Femur (tissue), 1 donor: ENCODE data around the gene SFSWAP.
"Not testable (repeated sequence)": the region's sequence is repeated elsewhere in the genome, so short reads cannot be mapped to it uniquely, and the experiment has no call there.

Source experiments
- DNase-seq: peaks from one replicate; pipeline ENCODE4 v3.0.0-alpha.2; 2017

SFSWAP gene

DNA sequence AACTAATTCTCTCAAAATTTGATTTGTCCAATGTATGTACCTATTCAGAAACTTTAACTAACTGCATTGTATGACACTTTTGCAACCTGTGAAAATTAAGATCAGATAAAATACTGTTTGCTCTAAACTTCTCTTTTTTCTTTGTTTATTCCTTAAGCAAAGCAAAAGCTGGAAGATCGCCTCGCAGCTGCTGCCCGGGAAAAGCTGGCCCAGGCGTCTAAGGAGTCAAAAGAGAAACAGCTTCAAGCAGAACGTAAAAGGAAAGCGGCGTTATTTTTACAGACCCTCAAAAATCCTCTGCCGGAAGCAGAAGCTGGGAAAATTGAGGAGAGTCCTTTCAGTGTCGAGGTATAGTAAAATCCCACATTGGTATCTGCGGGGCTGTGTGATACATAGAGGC, 55.1 kb downstream of the SFSWAP start:
- DNase-seq: no peak

DNA sequence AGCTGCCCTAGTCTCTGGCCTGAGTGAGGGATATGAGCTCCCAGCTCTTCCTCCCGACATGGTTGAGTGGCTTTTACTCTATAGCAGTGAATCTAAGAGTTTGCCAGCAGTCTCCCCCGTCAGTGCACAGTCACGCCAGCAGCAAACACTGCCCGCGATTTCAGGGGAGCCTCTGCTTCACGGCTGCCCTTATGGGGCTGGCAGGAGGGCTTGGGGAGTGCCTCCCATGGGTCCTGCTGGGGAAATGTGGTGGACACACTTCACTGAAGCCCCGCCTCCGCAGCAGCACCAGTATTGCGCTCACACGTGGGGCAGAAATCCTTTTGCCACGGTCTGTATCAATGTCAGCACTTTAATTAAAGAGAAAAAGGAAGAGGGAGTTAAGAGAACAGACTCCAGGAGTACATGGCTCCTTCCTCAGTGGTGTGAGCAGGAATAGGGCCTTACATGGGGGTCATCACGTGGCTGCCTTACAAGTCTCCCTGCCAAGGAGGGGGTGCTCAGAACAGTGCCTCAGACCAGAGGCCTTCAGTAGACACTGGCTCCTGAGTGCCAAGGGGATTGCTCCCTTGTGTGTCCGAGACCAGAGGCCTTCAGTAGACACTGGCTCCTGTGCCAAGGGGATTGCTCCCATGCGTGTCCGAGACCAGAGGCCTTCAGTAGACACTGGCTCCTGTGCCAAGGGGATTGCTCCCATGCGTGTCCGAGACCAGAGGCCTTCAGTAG, 55.7 kb downstream of the SFSWAP start:
- DNase-seq: no peak

DNA sequence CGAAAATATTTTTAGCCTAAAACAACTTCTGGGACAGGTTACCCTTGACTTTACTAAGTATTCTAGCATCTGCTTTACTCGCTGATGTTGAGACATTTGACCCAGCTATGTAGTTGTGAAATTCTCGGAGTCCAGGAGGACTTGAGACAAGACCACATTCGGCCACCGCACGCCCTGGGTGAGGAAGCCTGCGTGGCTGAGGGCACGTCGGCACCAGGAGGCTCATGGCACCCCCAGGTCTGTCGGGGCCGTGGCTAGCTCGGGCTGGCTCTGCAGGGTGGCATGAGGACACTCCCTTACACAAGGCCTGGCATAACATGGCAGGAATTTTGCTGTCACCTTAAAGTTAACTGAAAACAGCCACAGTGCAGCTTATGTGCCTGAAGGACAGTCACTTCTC, 59.2 kb downstream of the SFSWAP start:
- no peak for DNase-seq

DNA sequence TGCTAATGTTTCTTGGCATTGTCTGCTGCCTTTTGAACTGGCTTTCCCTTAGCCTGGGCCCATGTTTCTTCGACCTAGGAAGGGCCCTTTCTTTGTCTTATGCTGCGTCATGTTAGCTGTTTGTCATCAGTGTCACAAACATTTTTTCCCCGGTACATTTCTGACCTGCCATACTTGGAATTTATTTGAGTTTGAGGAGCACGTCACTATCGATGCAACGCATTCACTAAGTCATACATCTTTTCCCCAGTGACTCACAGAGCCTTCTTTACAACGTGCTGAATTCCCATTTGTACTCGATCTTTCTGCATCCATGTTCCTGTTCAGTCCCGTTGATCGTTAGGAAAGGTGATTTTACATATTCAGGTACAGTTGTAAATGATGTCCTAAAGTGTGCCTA, 61.1 kb downstream of the SFSWAP start:
- DNase-seq: no peak

DNA sequence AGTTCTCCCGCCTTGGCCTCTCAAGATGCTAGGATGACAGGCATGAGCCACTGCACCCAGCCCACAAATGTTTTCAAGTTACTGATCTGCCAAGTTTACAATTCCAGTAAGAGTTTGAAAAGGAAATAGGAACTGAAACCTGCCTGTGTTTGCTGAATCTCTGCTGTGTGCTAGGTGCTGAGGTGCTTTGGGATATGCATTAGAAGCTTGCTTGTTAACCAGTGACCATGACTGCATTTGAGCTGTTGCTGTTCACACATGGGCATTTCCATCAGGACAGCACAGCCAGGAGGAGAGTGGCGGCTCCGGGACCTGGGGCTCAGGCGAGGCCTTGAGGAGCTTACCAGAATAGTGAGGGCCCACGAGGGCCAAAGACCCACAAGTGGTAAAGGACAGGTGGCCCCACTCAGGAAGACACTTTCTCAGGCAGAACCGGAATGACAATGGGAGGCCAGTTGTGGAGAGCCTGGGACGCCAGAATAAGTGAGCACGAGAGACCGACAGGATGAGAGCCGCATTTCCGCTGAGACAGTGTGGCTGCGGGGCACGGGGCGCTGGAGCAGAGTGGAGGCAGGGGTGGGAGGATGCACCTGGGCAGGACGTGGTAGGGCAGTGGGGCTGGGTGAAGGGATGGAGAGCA, 62.8 kb downstream of the SFSWAP start:
- DNase-seq: no peak

DNA sequence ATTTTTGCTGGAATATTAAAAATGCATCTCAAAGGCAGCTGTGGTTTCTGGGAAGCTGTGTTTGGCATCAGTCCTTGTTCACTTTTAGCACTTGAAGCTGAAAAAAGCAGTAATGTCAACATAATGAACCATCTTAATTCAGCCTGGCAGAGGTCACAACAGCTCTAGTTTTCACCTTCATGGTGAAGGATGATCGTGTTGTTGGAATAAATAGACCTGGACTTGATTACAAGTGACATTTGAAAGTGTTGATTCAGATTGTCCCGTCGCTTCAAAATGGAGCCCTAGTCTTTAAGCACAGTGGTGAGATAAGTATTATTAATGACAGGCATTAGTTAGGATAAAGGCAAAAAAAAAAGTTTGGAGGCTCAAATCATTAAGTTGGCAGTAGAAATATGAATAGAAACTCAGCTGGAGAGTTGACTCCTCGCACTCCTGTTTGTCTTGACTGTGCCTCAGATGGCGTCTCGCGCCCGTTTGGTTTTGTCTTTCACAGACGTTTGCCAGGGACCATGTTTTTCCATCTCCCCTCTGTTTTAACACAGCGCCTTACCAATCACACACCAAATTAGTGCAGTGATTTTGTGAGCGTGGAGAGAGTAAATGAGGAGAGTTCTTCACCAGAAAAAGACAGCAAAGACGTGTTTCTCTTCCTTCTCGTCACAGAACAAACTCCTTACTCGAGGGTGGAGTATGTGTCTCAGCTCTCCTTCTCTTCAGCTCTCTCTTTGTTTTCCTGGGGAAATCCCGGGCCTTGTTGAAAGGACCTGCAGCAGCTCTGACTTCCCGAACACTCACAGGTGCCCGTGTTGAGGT, 63.9 kb downstream of the SFSWAP start:
- no peak for DNase-seq

DNA sequence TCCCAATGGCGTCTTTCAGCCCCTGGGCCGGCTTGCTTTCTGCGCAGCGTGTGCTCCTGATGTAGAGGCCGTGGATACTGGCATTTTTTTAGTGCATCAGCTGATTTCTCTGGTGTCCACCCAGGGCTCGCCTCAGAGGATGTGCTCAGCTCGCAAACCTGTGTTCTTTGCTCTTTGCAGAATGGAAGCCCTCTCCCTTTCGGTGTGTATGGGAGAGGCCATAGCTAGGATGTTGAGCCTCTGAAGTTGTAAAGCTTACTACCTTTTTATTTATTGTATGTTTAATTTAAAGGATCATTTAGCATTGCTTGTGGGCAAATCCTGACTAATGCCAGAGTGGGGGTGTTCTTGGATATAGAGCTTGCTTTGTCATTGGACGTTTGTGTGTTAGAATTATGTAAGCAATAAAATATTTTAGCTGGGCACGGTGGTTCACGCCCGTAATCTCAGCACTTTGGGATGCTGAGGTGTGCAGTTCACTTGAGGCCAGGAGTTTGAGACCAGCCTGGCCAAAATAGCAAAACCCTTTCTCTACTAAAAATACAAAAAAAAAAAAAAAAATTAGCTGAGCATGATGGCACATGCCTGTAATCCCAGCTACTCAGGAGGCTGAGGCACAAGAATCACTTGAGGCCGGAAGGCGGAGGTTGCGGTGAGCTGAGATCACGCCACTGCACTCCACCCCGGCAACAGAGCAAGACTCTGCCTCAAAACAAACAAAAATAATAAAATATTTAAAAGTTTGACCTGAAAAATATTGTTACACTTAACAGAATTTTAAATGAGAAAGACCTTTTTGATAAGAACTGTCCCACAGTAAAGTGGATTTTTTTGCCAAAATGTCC, 64.7 kb downstream of the SFSWAP start:
- no peak for DNase-seq

DNA sequence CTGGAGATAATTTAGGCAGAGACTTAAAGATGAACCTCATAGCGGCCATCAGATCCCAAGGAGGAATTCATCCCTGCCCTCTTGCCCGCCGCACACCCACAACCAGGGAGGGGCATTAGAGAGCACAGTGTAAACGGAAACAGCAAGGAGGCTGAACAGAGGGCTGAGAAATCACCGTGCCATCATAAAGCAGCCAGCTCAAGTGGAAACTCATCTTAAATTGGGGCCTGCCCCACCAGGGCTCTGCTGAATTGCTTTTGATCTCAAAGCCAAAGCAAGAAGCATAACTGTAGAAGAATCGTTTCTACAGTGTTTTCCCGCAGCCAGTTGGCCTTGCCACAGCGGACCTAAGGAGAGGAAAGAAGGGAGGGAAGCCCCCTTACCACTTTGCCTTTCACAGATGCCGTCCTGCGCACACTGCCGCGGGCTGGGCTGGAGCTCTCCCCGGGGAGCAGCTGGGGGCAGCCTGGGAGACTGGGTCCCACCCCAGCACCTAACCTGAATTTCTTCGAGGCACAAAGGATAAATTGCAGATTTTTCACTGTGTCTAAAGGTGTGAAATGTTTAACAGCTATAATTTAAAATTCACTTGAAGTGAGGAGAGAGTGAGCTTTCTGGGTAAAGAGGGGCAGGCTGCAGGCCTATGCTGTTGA, 65.5 kb downstream of the SFSWAP start:
- DNase-seq: no peak

DNA sequence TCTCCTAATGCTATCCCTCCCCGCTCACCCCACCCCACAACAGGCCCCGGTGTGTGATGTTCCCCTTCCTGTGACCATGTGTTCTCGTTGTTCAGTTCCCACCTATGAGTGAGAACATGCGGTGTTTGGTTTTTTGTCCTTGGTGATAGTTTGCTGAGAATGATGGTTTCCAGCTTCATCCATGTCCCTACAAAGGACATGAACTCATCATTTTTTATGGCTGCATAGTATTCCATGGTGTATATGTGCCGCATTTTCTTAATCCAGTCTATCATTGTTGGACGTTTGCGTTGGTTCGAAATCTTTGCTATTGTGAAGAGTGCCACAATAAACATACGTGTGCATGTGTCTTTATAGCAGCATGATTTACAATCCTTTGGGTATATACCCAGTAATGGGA, 66.4 kb downstream of the SFSWAP start:
- not testable (repeated sequence) for DNase-seq

DNA sequence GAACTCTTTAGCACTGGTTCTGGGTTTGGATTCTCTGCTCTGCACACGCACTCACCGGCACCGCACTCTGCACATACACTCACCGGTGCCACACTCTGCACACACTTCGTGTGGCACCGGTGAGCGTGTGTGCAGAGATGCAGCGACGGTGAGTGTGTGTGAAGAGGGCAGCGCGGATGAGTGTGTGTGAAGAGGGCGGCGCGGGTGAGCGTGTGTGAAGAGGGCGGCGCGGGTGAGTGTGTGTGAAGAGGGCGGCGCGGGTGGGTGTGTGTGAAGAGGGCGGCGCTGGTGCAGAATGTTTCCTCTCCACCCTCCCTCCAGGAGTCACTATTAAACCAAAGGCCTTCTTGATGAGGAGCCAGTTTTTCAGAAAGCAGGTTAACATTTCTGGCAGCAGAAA, 68.1 kb downstream of the SFSWAP start:
- DNase-seq: no peak

DNA sequence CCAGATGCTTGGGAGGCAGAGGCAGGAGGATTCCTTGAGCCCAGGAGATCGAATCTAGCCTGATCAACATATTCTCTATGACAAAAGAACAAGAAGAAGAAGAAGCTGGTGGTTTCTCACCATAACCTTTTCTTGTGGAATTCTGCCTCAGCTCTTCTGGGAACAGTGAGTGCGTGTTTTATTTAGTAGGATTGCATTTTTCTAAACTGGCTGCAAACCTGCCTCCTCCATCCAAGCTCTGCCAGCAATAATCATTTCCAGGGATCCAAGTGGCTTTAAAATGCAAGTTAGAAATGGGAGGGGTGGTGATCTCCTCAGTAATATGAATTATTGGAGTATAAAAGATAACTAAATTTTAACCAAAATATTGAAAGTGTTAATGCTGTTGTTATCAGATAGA, 71.2 kb downstream of the SFSWAP start:
- no peak for DNase-seq

DNA sequence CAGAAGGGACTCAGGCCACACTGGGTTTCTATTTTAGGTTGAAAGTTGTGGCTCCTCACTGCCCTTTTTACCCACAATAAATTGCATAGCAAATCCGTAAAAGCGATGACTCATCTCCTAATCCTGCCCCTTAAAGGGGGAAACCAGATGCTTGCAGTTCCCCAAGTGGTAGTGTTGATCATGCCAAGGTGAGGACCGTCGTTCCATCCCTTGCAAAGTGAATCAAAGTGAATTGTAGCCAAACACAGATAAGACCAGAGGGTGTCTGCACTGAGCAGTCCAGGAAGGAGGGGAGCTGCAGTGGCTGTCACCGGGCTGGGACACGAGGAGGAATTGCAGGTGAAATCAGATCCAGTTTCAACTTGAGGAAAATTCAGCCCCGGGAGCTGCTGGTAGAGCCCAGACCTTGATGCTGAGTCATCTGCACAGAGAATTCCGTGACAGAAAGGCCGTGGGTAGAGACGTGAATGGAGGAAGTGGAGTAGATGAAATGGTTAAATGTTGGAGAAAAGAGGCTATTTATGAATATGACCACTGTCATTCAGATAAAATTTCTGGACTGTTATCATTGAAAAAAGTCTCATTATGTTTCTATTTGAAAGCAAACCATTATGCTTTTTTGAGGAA, 73.1 kb downstream of the SFSWAP start:
- no peak for DNase-seq

DNA sequence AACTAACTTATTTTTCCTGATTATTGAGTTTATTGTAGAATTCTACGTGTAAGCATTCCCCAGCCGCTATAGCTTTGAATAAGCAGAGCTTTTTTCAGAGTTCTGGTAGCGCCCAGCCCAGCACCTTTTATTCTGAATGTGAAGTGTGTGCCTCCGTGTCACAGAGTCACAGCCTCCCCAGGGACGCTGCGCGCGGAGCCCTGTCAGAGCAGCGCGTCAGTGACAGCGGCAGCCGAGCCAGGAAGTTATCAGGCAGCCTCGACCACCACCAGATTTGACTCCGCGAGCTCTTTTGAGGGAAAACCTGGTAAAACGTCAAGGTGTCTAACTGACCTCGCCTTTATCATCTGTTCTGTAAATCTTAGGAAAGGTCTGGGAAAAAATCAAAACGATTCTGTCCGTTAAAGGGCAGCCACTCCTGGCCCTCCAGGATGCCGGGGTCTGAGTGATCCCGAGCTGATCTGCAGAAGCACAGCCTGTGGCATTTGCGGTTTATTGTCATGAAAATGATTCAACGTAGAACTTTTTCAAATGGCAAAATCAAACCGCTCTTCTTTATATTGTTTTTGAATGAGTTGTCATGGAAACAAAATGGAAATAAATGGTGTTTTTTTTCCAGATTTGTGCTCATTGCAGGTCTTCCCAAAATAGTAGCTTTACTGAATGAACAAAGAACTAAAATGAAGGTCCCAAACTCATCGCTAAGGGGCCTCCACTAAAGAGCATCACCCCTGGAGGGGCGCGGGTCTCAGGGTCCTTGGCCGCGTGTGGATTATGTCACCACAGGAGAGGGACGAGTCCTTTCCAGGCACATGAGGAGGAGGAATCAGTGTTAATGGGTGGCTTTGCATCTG, 74.2 kb downstream of the SFSWAP start:
- DNase-seq: no peak

DNA sequence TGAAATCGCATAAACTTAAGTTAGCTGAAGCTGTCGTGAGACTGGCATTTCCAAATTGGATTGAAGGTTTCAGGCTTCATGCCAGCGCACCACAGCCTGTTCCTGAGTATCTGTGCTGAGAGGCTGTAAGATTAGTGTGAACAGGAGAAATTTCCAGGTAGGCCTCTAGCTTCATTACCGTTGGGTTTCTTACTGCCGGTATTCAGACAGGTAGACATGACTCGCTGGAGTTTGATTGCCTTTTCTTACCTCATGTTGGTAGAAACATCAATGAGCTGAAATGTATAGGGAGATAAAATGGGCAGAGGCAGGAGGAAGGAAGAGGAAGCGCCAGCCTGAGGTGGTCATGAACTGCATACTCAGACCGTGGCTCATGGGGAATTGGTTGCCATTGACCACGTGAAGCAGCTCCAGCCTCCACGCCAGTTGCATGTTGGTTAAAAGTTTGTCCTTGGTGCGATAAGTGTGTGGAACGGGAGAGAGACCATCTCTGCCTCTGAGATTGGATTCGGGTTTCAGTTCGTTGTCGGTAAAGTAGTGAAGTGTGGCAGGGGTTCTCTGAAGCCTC, 75.0 kb downstream of the SFSWAP start:
- no peak for DNase-seq

DNA sequence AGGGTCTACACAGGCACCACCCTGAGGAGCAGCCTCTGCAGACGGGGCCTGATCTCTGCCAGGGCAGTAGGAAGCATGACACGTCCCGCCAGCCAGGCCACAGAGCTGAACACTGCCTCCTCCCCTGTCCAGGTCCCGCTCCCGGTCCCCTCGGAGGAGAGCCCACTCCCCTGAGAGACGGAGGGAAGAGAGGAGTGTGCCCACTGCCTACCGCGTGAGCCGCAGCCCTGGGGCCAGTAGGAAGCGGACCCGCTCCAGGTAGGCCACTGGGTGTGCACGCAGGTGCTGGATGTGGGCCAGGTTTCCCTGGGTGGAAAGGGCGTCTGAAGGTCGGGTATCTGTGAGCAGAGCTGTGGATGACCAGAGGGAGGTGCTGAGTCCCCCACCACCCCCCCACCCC, 75.4 kb downstream of the SFSWAP start:
- DNase-seq: no peak

DNA sequence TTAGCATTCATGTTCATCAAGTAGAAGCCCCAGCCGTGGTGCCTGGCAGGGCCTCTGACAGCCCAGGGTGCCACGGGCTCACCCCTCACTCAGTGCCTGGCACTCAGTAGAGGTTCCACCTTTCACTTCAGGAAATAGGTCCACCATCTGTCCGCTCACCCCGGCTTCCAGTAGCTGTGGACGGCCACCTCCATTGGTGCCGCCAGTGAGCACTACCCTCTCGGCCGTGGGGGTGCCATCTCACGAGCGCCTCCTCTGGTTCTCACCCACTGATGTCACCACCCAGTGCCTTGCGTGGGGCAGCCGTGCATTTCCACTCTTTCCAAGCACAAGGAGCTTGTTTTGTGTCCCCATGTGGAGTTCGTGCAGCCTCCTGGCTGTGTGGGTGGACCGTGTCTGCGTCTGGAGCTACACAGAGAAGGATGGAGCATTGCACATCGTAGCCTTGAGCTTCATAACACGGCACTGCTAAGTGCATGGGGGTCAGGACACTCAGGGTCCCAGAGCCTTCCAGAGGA, 76.3 kb downstream of the SFSWAP start:
- no peak for DNase-seq

DNA sequence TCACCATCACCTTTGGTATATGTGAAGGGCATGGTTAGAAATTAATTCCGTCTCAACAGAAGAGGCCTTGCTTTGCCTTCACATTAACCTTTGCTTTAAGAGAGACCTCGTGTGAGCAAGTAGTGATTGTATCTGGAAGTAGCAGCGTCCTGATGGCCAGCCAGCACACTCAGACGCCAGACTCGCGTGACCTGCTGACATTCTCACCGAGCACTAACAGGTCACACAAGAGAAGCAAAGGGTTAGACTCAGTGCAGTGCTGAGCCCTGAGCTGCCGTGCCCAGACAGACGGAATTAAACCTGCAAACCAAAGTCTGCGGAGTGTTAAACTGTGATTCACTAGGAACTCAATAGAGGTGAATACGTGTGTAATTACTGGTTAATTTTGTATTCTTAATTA, 77.2 kb downstream of the SFSWAP start:
- DNase-seq: no peak

DNA sequence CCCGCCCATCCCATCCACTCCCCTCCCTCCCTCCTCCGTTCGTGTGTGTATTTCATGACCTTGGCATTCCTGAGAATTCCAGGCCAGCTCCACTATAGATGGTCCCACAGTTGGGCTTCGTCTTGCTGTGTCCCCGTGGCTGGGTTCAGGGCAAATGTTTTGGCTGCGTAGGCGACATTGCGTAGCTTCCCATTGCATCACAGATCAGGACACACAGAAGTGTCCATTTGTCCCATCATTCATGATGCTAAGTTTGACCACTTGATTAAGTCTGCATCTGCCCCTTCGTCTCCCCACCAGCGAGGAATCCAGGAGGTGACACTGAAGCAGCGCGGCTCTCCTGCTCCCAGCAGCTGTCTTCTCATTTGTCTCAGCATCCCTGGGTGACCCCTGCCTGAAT, 78.7 kb downstream of the SFSWAP start:
- DNase-seq: no peak

DNA sequence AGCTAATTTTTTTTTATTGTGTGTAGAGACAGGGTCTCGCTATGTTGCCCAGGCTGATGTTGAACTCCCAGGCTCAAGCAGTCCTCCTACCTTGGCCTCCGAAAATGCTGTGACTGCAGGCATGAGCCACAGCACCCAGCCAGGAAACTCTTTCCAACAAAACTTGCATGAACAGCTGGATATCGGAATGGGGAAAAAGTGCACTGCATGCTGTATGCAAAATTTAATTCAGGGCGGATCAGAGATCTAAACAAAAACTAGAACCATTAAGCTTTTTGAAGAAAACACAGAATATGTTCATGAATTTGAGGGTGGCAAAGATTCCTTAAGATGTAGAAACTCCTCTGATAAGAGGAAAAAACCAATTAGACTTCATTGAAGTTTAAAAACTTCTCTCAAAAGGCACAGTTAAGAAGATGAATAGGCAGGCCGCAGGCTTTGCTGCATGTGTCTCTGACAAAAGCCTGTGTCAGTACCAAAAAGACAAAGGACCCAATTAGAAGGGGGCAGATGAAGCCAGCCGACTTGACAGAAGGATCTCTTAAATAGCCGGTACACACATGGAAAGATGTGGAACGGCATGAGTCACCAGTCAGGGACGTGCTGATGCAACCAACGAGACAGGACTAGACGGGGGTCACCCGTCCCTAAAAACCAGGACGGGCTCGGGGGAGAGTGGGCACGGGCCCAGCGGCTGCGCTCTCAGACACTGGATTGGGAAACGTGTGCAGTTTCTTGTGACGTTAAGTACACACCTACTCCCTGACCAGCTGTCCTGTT, 82.5 kb downstream of the SFSWAP start:
- DNase-seq: no peak

DNA sequence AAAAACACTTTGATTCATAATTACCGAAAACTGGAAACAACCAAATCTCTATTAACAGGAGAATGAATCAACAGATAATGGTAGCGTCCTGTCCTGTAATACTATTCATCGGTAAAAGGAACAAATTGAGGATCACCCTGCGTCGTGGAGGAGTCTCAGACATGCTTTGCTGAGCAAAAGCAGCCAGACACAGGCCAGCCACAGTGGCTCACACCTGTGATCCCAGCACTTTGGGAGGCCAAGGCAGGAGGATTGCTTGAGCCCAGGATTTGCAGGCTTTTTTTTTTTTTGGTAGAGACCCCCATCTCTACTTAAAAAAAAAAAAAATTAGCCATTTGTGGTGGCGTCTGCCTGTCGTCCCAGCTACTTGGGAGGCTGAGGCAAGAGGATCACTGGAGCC, 83.2 kb downstream of the SFSWAP start:
- no peak for DNase-seq
